M059J (cell line): ENCODE measurements around the gene CALY. TPM values are rescaled to one million over a fixed set of nuclear protein-coding genes. Genes with fewer than 3 reads are reported as not detected.

Experiments used
- total RNA-seq: library from RNA; depleted of rRNA; stranded (reverse); fragments of >200 nt; shearing (Covaris generic); gene quantifications from 2 replicates; pipeline ENCODE4 v1.2.3, GENCODE V29; 2014; rRNA removed

Gene CALY
- total RNA-seq, 1 experiment from 2014 or later, result not detected

Other genes with a start within 250 kb of the CALY start
- not detected in 2 replicates for gene ADGRA1, start 249.0 kb downstream of the CALY start, total RNA-seq
- not detected in 2 replicates for gene KNDC1, start 176.7 kb downstream of the CALY start, total RNA-seq
- not detected in 2 replicates for gene UTF1, start 106.7 kb downstream of the CALY start, total RNA-seq
- gene VENTX, start 99.0 kb downstream of the CALY start, total RNA-seq, result not detected in 2 replicates
- gene ADAM8, start 60.0 kb downstream of the CALY start, total RNA-seq, result 0.02 and 1.3 TPM in 2 replicates
- 38.6 and 51.9 TPM in 2 replicates for gene TUBGCP2, start 28.0 kb downstream of the CALY start, total RNA-seq
- gene ZNF511, start 28.0 kb downstream of the CALY start, total RNA-seq, result 32.5 and 33.3 TPM in 2 replicates
- not detected in 2 replicates for gene PRAP1, start 10.5 kb upstream of the CALY start, total RNA-seq
- gene FUOM, start 21.1 kb upstream of the CALY start, total RNA-seq, result 0.27 and 6.5 TPM in 2 replicates
- gene ECHS1, start 36.5 kb upstream of the CALY start, total RNA-seq, result 108 and 121 TPM in 2 replicates
- 2.1 and 4.0 TPM in 2 replicates for gene PAOX, start 42.4 kb upstream of the CALY start, total RNA-seq
- 22.4 and 26.8 TPM in 2 replicates for gene MTG1, start 57.3 kb upstream of the CALY start, total RNA-seq
- gene SPRN, start 87.7 kb upstream of the CALY start, total RNA-seq, result not detected in 2 replicates
- 0.20 TPM in 2 replicates for gene SCART1, start 117.0 kb upstream of the CALY start, total RNA-seq
- 0.42 TPM in 1 of 2 replicates, not detected in the other for gene CYP2E1, start 190.5 kb upstream of the CALY start, total RNA-seq
- gene SYCE1, start 228.7 kb upstream of the CALY start, total RNA-seq, result not detected in 2 replicates